CD1c-positive myeloid dendritic cell (primary cell): ENCODE results near the gene CDK5R2.
A peak's percentile ranks its signal among the peaks of the same experiment; 100 is the strongest.

Source experiments
- DNase-seq: peaks from one replicate; pipeline ENCODE4 v3.0.0-alpha.2; 2016; ENCODE audit errors: extremely low spot score

CDK5R2 gene

GRCh38 chr2:219001577-219002394, 42.3 kb downstream of the CDK5R2 start:
- DNase-seq, result peak; percentile 41

- DNase-seq, result peak; percentile 37
Observed at GRCh38 chr2:219002395-219003266, 43.2 kb downstream of the CDK5R2 start.

- no peak for DNase-seq
Observed at GRCh38 chr2:219003267-219003634, 43.8 kb downstream of the CDK5R2 start.

- no peak for DNase-seq
Observed at GRCh38 chr2:219003979-219004378, 44.5 kb downstream of the CDK5R2 start.

- no peak for DNase-seq
Observed at GRCh38 chr2:219009294-219009693, 49.8 kb downstream of the CDK5R2 start.

- DNase-seq, result no peak
Observed at GRCh38 chr2:219010162-219010756, 50.8 kb downstream of the CDK5R2 start.

- DNase-seq, result no peak
Observed at GRCh38 chr2:219010873-219011272, 51.4 kb downstream of the CDK5R2 start.
